Activated CD4-positive, alpha-beta T cell treated with anti-CD3 and anti-CD28 coated beads, Interleukin-2, amount 10 ng/mL, durations not matched to agents 24 days and 14 days (primary cell): ENCODE results near the gene SLF2. TPM values are rescaled to one million over a fixed set of nuclear protein-coding genes. Genes with fewer than 3 reads are reported as not detected.

Source experiments
- DNase-seq: peaks from one replicate; pipeline ENCODE4 v3.0.0; 2022
- H3K27ac Mint-ChIP-seq: one replicate; pipeline ENCODE4 v1.8.0; 2022; ENCODE audit warnings: mild to moderate bottlenecking, mixed read lengths
- H3K27me3 Mint-ChIP-seq: one replicate; pipeline ENCODE4 v1.8.0; 2022; ENCODE audit warnings: mixed read lengths
- H3K36me3 Mint-ChIP-seq: one replicate; pipeline ENCODE4 v1.8.0; 2022; ENCODE audit warnings: low read depth, mild to moderate bottlenecking, mixed read lengths
- H3K4me1 Mint-ChIP-seq: one replicate; pipeline ENCODE4 v1.8.0; 2021; ENCODE audit warnings: mixed read lengths
- H3K4me3 Mint-ChIP-seq: one replicate; pipeline ENCODE4 v1.8.0; 2022; ENCODE audit warnings: mild to moderate bottlenecking, moderate library complexity, mixed read lengths
- H3K9me3 Mint-ChIP-seq: one replicate; pipeline ENCODE4 v1.8.0; 2021; ENCODE audit warnings: mixed read lengths
- intact Hi-C: fragments of 100-400 bp; cut with micrococcal nuclease; formaldehyde crosslinking; loops from one replicate; pipeline ENCODE4 v1.15.1; 2023
- total RNA-seq: library from RNA; stranded (reverse); gene quantifications from 2 replicates; pipeline ENCODE4 v1.2.3, GENCODE V29; 2022

Gene SLF2
- total RNA-seq, 1 donor from 2014 or later = 35.3 TPM

GRCh38 chr10:100930368-100930767 lies 17.6 kb downstream of the SLF2 start:
- Mint-ChIP-seq H3K27me3 (no peaks in the 10 kb centered on the region), H3K4me3 (no peak overlapping the region), H3K4me1 (peaks cover 4% of the 10 kb centered on the region), H3K9me3 (no peaks in the 10 kb centered on the region), H3K27ac (no peak overlapping the region), H3K36me3 (peaks cover 44% of the 10 kb centered on the region)
- intact Hi-C loops = no loop called here
- DNase-seq = no peak

GRCh38 chr10:100934084-100934659 lies 21.4 kb downstream of the SLF2 start:
- DNase-seq = no peak
- no peaks in the 10 kb centered on the region for H3K9me3 Mint-ChIP-seq
- peaks cover 25% of the 10 kb centered on the region for H3K36me3 Mint-ChIP-seq
- intact Hi-C loops = no loop called here
- H3K27ac Mint-ChIP-seq = no peak overlapping the region
- peaks cover 2% of the 10 kb centered on the region for H3K4me1 Mint-ChIP-seq
- H3K27me3 Mint-ChIP-seq = no peaks in the 10 kb centered on the region
- no peak overlapping the region for H3K4me3 Mint-ChIP-seq

GRCh38 chr10:100939763-100940344 lies 27.1 kb downstream of the SLF2 start:
- no peak overlapping the region for H3K27ac Mint-ChIP-seq
- no peak overlapping the region for H3K4me3 Mint-ChIP-seq
- intact Hi-C loops = no loop called here
- peaks cover 5% of the 10 kb centered on the region for H3K4me1 Mint-ChIP-seq
- DNase-seq = no peak
- no peaks in the 10 kb centered on the region for H3K9me3 Mint-ChIP-seq
- H3K27me3 Mint-ChIP-seq = no peaks in the 10 kb centered on the region
- H3K36me3 Mint-ChIP-seq = peaks cover 30% of the 10 kb centered on the region

- Mint-ChIP-seq H3K4me1 (peaks cover 5% of the 10 kb centered on the region), H3K4me3 (no peak overlapping the region), H3K36me3 (peaks cover 38% of the 10 kb centered on the region), H3K27ac (no peak overlapping the region), H3K27me3 (no peaks in the 10 kb centered on the region), H3K9me3 (no peaks in the 10 kb centered on the region)
- DNase-seq = no peak
- intact Hi-C loops = no loop called here
Observed at GRCh38 chr10:100942229-100942628, 29.5 kb downstream of the SLF2 start.

- Mint-ChIP-seq H3K27ac (no peak overlapping the region), H3K27me3 (no peaks in the 10 kb centered on the region), H3K4me3 (no peak overlapping the region), H3K4me1 (peaks cover 5% of the 10 kb centered on the region), H3K9me3 (no peaks in the 10 kb centered on the region), H3K36me3 (peaks cover 43% of the 10 kb centered on the region)
- DNase-seq = no peak
- intact Hi-C loops = no loop called here
Observed at GRCh38 chr10:100943508-100943907, 30.7 kb downstream of the SLF2 start.

GRCh38 chr10:100945754-100946153 lies 33.0 kb downstream of the SLF2 start:
- Mint-ChIP-seq H3K4me1 (peaks cover 5% of the 10 kb centered on the region), H3K9me3 (no peaks in the 10 kb centered on the region), H3K4me3 (no peak overlapping the region), H3K27me3 (no peaks in the 10 kb centered on the region), H3K36me3 (peaks cover 40% of the 10 kb centered on the region), H3K27ac (no peak overlapping the region)
- DNase-seq = no peak
- intact Hi-C loops = no loop called here

- DNase-seq = no peak
- no peaks in the 10 kb centered on the region for H3K27me3 Mint-ChIP-seq
- H3K36me3 Mint-ChIP-seq = peaks cover 35% of the 10 kb centered on the region
- intact Hi-C loops = no loop called here
- H3K9me3 Mint-ChIP-seq = no peaks in the 10 kb centered on the region
- H3K4me1 Mint-ChIP-seq = no peaks in the 10 kb centered on the region
- H3K4me3 Mint-ChIP-seq = no peak overlapping the region
- no peak overlapping the region for H3K27ac Mint-ChIP-seq
Observed at GRCh38 chr10:100948916-100949315, 36.2 kb downstream of the SLF2 start.

- peaks cover 8% of the 10 kb centered on the region for H3K4me1 Mint-ChIP-seq
- no peak overlapping the region for H3K4me3 Mint-ChIP-seq
- peaks cover 43% of the 10 kb centered on the region for H3K36me3 Mint-ChIP-seq
- H3K9me3 Mint-ChIP-seq = no peaks in the 10 kb centered on the region
- H3K27me3 Mint-ChIP-seq = no peaks in the 10 kb centered on the region
- H3K27ac Mint-ChIP-seq = no peak overlapping the region
- no peak for DNase-seq
- intact Hi-C loops = no loop called here
Observed at GRCh38 chr10:100960251-100960650, 47.5 kb downstream of the SLF2 start.

GRCh38 chr10:100962351-100963080 lies 49.8 kb downstream of the SLF2 start:
- peaks cover 35% of the 10 kb centered on the region for H3K36me3 Mint-ChIP-seq
- no peak overlapping the region for H3K27ac Mint-ChIP-seq
- no peaks in the 10 kb centered on the region for H3K4me1 Mint-ChIP-seq
- no peak overlapping the region for H3K4me3 Mint-ChIP-seq
- intact Hi-C loops = no loop called here
- H3K9me3 Mint-ChIP-seq = no peaks in the 10 kb centered on the region
- H3K27me3 Mint-ChIP-seq = no peaks in the 10 kb centered on the region
- no peak for DNase-seq

GRCh38 chr10:100963826-100964225 lies 51.1 kb downstream of the SLF2 start:
- Mint-ChIP-seq H3K9me3 (no peaks in the 10 kb centered on the region), H3K27ac (no peak overlapping the region), H3K4me1 (peaks cover 4% of the 10 kb centered on the region), H3K36me3 (peaks cover 35% of the 10 kb centered on the region), H3K4me3 (no peak overlapping the region), H3K27me3 (no peaks in the 10 kb centered on the region)
- no peak for DNase-seq
- intact Hi-C loops = no loop called here

GRCh38 chr10:100965820-100966219 lies 53.1 kb downstream of the SLF2 start:
- DNase-seq = no peak
- intact Hi-C loops = no loop called here
- Mint-ChIP-seq H3K36me3 (peaks cover 20% of the 10 kb centered on the region), H3K4me3 (no peak overlapping the region), H3K4me1 (peaks cover 6% of the 10 kb centered on the region), H3K9me3 (no peaks in the 10 kb centered on the region), H3K27ac (no peak overlapping the region), H3K27me3 (peaks cover 4% of the 10 kb centered on the region)

GRCh38 chr10:100966887-100967286 lies 54.1 kb downstream of the SLF2 start:
- intact Hi-C loops = no loop called here
- Mint-ChIP-seq H3K27me3 (peaks cover 4% of the 10 kb centered on the region), H3K9me3 (no peaks in the 10 kb centered on the region), H3K4me3 (no peak overlapping the region), H3K4me1 (peaks cover 6% of the 10 kb centered on the region), H3K27ac (no peak overlapping the region), H3K36me3 (peaks cover 17% of the 10 kb centered on the region)
- no peak for DNase-seq

GRCh38 chr10:100967332-100967731 lies 54.6 kb downstream of the SLF2 start:
- H3K4me1 Mint-ChIP-seq = peaks cover 6% of the 10 kb centered on the region
- H3K27me3 Mint-ChIP-seq = peaks cover 4% of the 10 kb centered on the region
- H3K4me3 Mint-ChIP-seq = no peak overlapping the region
- intact Hi-C loops = no loop called here
- DNase-seq = no peak
- peaks cover 13% of the 10 kb centered on the region for H3K36me3 Mint-ChIP-seq
- no peak overlapping the region for H3K27ac Mint-ChIP-seq
- H3K9me3 Mint-ChIP-seq = no peaks in the 10 kb centered on the region

- Mint-ChIP-seq H3K27ac (no peak overlapping the region), H3K4me1 (peaks cover 6% of the 10 kb centered on the region), H3K36me3 (peaks cover 7% of the 10 kb centered on the region), H3K27me3 (peaks cover 4% of the 10 kb centered on the region), H3K9me3 (no peaks in the 10 kb centered on the region), H3K4me3 (peak overlapping the region; percentile 72)
- intact Hi-C loops = no loop called here
- no peak for DNase-seq
Observed at GRCh38 chr10:100968062-100968736, 55.4 kb downstream of the SLF2 start.
